ENCODE measurements around the gene SAMD4B.
A peak's percentile ranks its signal among the peaks of the same experiment; 100 is the strongest.

Gene SAMD4B

GRCh38 chr19:39317476-39317875, 24.7 kb upstream of the SAMD4B start:
- Histone ChIP-seq H3K9ac (no peak overlapping the region), H3K9me3 (ENCODE audit: control insufficient read depth, low read length) (no peaks in the 10 kb centered on the region), H3K36me3 (ENCODE audit: control insufficient read depth, insufficient read depth, low read length) (no peaks in the 10 kb centered on the region), H3K79me2 (no peaks in the 10 kb centered on the region), H2AFZ (no peak overlapping the region), H3K4me3 (ENCODE audit: low read depth, low read length) (no peak overlapping the region), H3K27me3 (ENCODE audit: control insufficient read depth, insufficient read depth, low read length) (no peaks in the 10 kb centered on the region), H3K4me1 (peaks cover 2% of the 10 kb centered on the region), H3K27ac (no peak overlapping the region), H3K4me2 (ENCODE audit: low read length) (no peak overlapping the region)
- TF ChIP-seq CTCF (IDR thresholded peaks at IDR 0.05), result no peak

- Histone ChIP-seq H3K9me3 (ENCODE audit: control insufficient read depth, low read length) (no peaks in the 10 kb centered on the region), H3K9ac (no peak overlapping the region), H3K4me2 (ENCODE audit: low read length) (no peak overlapping the region), H3K27me3 (ENCODE audit: control insufficient read depth, insufficient read depth, low read length) (no peaks in the 10 kb centered on the region), H3K36me3 (ENCODE audit: control insufficient read depth, insufficient read depth, low read length) (no peaks in the 10 kb centered on the region), H2AFZ (no peak overlapping the region), H3K27ac (no peak overlapping the region), H3K4me1 (peaks cover 2% of the 10 kb centered on the region), H3K4me3 (ENCODE audit: low read depth, low read length) (no peak overlapping the region), H3K79me2 (no peaks in the 10 kb centered on the region)
- TF ChIP-seq CTCF (IDR thresholded peaks at IDR 0.05), result no peak
Observed at GRCh38 chr19:39318071-39318470, 24.1 kb upstream of the SAMD4B start.

- Histone ChIP-seq H3K27ac (no peak overlapping the region), H3K4me2 (ENCODE audit: low read length) (no peak overlapping the region), H3K4me1 (peaks cover 2% of the 10 kb centered on the region), H3K9me3 (ENCODE audit: control insufficient read depth, low read length) (no peaks in the 10 kb centered on the region), H3K27me3 (ENCODE audit: control insufficient read depth, insufficient read depth, low read length) (no peaks in the 10 kb centered on the region), H3K36me3 (ENCODE audit: control insufficient read depth, insufficient read depth, low read length) (no peaks in the 10 kb centered on the region), H3K9ac (no peak overlapping the region), H2AFZ (no peak overlapping the region), H3K4me3 (ENCODE audit: low read depth, low read length) (no peak overlapping the region), H3K79me2 (no peaks in the 10 kb centered on the region)
- no peak for TF ChIP-seq CTCF (IDR thresholded peaks at IDR 0.05)
Observed at GRCh38 chr19:39318690-39319089, 23.5 kb upstream of the SAMD4B start.

- no peaks in the 10 kb centered on the region for H3K27me3 ChIP-seq (ENCODE audit: control insufficient read depth, insufficient read depth, low read length)
- no peak overlapping the region for H3K27ac ChIP-seq
- TF ChIP-seq CTCF (IDR thresholded peaks at IDR 0.05), result no peak
- H3K9me3 ChIP-seq (ENCODE audit: control insufficient read depth, low read length), result no peaks in the 10 kb centered on the region
- H3K4me3 ChIP-seq (ENCODE audit: low read depth, low read length), result no peak overlapping the region
- H3K9ac ChIP-seq, result no peak overlapping the region
- peak overlapping the region; percentile 93 for H3K4me2 ChIP-seq (ENCODE audit: low read length)
- H3K4me1 ChIP-seq, result peaks cover 2% of the 10 kb centered on the region
- H3K36me3 ChIP-seq (ENCODE audit: control insufficient read depth, insufficient read depth, low read length), result no peaks in the 10 kb centered on the region
- H2AFZ ChIP-seq, result no peak overlapping the region
- no peaks in the 10 kb centered on the region for H3K79me2 ChIP-seq
Observed at GRCh38 chr19:39319098-39319891, 22.9 kb upstream of the SAMD4B start.

GRCh38 chr19:39319892-39320248, 22.4 kb upstream of the SAMD4B start:
- Histone ChIP-seq H2AFZ (peak overlapping the region; percentile 80), H3K79me2 (no peaks in the 10 kb centered on the region), H3K27ac (no peak overlapping the region), H3K4me1 (peaks cover 2% of the 10 kb centered on the region), H3K4me2 (ENCODE audit: low read length) (peak overlapping the region; percentile 93), H3K9ac (no peak overlapping the region), H3K27me3 (ENCODE audit: control insufficient read depth, insufficient read depth, low read length) (no peaks in the 10 kb centered on the region), H3K4me3 (ENCODE audit: low read depth, low read length) (peak overlapping the region; percentile 60), H3K36me3 (ENCODE audit: control insufficient read depth, insufficient read depth, low read length) (no peaks in the 10 kb centered on the region), H3K9me3 (ENCODE audit: control insufficient read depth, low read length) (no peaks in the 10 kb centered on the region)
- TF ChIP-seq CTCF (IDR thresholded peaks at IDR 0.05), result no peak
